Liver (tissue), 3 donors: ENCODE data around the gene SMG6.

Source experiments
- ATF3 ChIP-seq: IDR thresholded peaks from 2 replicates; pipeline ENCODE4 v1.6.1; 2016; ENCODE audit warnings: antibody characterized with exemption
- CTCF ChIP-seq: fragments of 150-350 bp; IDR thresholded peaks from 2 replicates; pipeline ENCODE4 v1.5.1; 2017; ENCODE audit warnings: improper control_type of control experiment, low read depth, low read length; ENCODE audit not compliant: missing input control
- EGR1 ChIP-seq, 2 donors: IDR thresholded peaks; 2 replicates each; pipeline ENCODE4 v1.6.1; 2016 to 2018; ENCODE audit warnings: antibody characterized with exemption in 2 of 2, low read depth in 2 of 2
- HNF4A ChIP-seq, 2 donors: conservative IDR thresholded peaks; 2 replicates each; pipeline ENCODE4 v1.6.1; 2016; ENCODE audit warnings: antibody characterized with exemption in 2 of 2, mild to moderate bottlenecking in 2 of 2
- HNF4G ChIP-seq: IDR thresholded peaks from 2 replicates; pipeline ENCODE4 v1.6.1; 2016; ENCODE audit warnings: antibody characterized with exemption
- NR2F2 ChIP-seq: IDR thresholded peaks from 2 replicates; pipeline ENCODE4 v1.6.1; 2016; ENCODE audit warnings: antibody characterized with exemption
- RAD21 ChIP-seq, 2 donors: IDR thresholded peaks; 2 replicates each; pipeline ENCODE4 v1.6.1; 2016; ENCODE audit warnings: antibody characterized with exemption in 2 of 2, mild to moderate bottlenecking in 2 of 2
- TAF1 ChIP-seq: conservative IDR thresholded peaks from 2 replicates; pipeline ENCODE4 v1.6.1; 2016; ENCODE audit warnings: antibody characterized with exemption, mild to moderate bottlenecking
- YY1 ChIP-seq: IDR thresholded peaks from 2 replicates; pipeline ENCODE4 v1.6.1; 2016; ENCODE audit warnings: antibody characterized with exemption, mild to moderate bottlenecking
- TF ChIP-seq, protein P1 (sequence below): IDR thresholded peaks from 2 replicates; pipeline ENCODE4 v1.6.1; 2016; ENCODE audit warnings: antibody characterized with exemption
- TF ChIP-seq, protein P2 (sequence below): IDR thresholded peaks from 2 replicates; pipeline ENCODE4 v1.6.1; 2016; ENCODE audit warnings: antibody characterized with exemption, mild to moderate bottlenecking
- donor health status: healthy.
- donor health status: healthy.

DNA sequence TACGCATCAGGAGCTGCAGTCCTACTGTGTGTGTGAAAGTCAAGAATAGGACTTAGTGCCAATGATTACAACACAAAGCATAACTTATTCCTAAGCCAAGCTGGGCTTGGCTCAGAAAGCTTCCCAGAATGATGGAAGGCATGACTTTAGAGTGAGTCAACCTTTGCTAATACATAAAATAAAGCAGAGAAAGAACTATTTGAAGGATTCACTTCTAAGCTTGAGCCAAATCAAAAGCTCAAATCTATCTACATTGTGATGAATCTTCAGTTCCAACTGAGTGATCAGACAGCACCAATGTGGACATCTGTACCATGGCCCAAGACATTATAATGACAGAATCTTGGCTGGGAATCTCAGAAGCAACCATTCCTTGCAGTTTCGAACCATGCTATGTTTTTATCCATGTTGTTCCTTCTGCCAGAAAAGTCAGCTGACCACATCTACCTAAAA, 41.4 kb downstream of the SMG6 start:
- TF ChIP-seq, protein P1, sequence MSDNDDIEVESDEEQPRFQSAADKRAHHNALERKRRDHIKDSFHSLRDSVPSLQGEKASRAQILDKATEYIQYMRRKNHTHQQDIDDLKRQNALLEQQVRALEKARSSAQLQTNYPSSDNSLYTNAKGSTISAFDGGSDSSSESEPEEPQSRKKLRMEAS, result no peak
- TF ChIP-seq CTCF (no peak), YY1 (no peak), NR2F2 (no peak), EGR1 (IDR thresholded peaks at IDR 0.05; ENCODE audit: low read depth in 2 of 2) (no peak), HNF4A (conservative IDR thresholded peaks at IDR 0.05) (no peak), HNF4G (no peak), ATF3 (no peak), TAF1 (no peak), RAD21 (IDR thresholded peaks at IDR 0.05) (no peak)
- TF ChIP-seq, protein P2, sequence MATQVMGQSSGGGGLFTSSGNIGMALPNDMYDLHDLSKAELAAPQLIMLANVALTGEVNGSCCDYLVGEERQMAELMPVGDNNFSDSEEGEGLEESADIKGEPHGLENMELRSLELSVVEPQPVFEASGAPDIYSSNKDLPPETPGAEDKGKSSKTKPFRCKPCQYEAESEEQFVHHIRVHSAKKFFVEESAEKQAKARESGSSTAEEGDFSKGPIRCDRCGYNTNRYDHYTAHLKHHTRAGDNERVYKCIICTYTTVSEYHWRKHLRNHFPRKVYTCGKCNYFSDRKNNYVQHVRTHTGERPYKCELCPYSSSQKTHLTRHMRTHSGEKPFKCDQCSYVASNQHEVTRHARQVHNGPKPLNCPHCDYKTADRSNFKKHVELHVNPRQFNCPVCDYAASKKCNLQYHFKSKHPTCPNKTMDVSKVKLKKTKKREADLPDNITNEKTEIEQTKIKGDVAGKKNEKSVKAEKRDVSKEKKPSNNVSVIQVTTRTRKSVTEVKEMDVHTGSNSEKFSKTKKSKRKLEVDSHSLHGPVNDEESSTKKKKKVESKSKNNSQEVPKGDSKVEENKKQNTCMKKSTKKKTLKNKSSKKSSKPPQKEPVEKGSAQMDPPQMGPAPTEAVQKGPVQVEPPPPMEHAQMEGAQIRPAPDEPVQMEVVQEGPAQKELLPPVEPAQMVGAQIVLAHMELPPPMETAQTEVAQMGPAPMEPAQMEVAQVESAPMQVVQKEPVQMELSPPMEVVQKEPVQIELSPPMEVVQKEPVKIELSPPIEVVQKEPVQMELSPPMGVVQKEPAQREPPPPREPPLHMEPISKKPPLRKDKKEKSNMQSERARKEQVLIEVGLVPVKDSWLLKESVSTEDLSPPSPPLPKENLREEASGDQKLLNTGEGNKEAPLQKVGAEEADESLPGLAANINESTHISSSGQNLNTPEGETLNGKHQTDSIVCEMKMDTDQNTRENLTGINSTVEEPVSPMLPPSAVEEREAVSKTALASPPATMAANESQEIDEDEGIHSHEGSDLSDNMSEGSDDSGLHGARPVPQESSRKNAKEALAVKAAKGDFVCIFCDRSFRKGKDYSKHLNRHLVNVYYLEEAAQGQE, result no peak
